Measurements from ENCODE around the gene LETM1. TPM values are rescaled to one million over a fixed set of nuclear protein-coding genes. Genes with fewer than 3 reads are reported as not detected.

Gene LETM1
- total and polyA plus RNA-seq, 2 experiments from 2014 or later = 23.3 to 68.9 TPM

- Histone ChIP-seq H3F3A (replicated peaks; ENCODE audit: low read depth) (no peaks in the 10 kb centered on the region), H3K9me2 (ENCODE audit: insufficient read depth) (no peaks in the 10 kb centered on the region), H3K4me3 (no peak overlapping the region), H3K27ac (ENCODE audit: low read depth) (no peak overlapping the region), H3K27me3 (ENCODE audit: insufficient read depth) (peaks cover 36% of the 10 kb centered on the region), H3K79me2 (replicated peaks; ENCODE audit: insufficient read depth) (no peaks in the 10 kb centered on the region), H4K20me1 (replicated peaks; ENCODE audit: insufficient read depth) (no peaks in the 10 kb centered on the region), H3K36me3 (ENCODE audit: insufficient read depth) (no peaks in the 10 kb centered on the region), H3K4me1 (ENCODE audit: insufficient read depth) (0 out of 2 replicates have a peak, but pooled peaks cover 4% of the 10 kb centered on the region), H2AFZ (no peak overlapping the region), H3K4me2 (no peak overlapping the region)
- peaks cover 2% of the 10 kb centered on the region; the same call in 2 of the 3 replicates for H3K4me1 Mint-ChIP-seq
- no peak for ATAC-seq
- peaks cover 27% of the 10 kb centered on the region for H3K27me3 Mint-ChIP-seq (ENCODE audit: insufficient read depth, low read depth, poor library complexity)
- no peaks in the 10 kb centered on the region for H3K36me3 Mint-ChIP-seq (ENCODE audit: low read depth)
- H3K27ac Mint-ChIP-seq = no peak overlapping the region
- H3K9me3 Mint-ChIP-seq = no peaks in the 10 kb centered on the region
- no peak for DNase-seq (ENCODE audit: low spot score)
- TF ChIP-seq POLR2AphosphoS5 (IDR thresholded peaks at IDR 0.05; ENCODE audit: low read depth) = no peak
- no peak for TF ChIP-seq REST (IDR thresholded peaks at IDR 0.05; ENCODE audit: unreplicated experiment)
- no peak for TF ChIP-seq JUNB (IDR thresholded peaks at IDR 0.05; ENCODE audit: unreplicated experiment)
- TF ChIP-seq STAT1 (IDR thresholded peaks at IDR 0.05; ENCODE audit: unreplicated experiment) = no peak
- TF ChIP-seq ZNF462 (CRISPR knock-in tag; IDR thresholded peaks at IDR 0.05) = no peak
- no peak for TF ChIP-seq NANOG (IDR thresholded peaks at IDR 0.05; ENCODE audit: borderline replicate concordance)
- TF ChIP-seq ZNF331 (CRISPR knock-in tag; IDR thresholded peaks at IDR 0.05; ENCODE audit: low read depth) = no peak
- H3K4me3 Mint-ChIP-seq = no peak overlapping the region
Measured at GRCh38 chr4:1789552-1789951, 66.4 kb downstream of the LETM1 start.

All from GM23338 (cell line).